Natural killer cell (primary cell): ENCODE results near the gene MTCH2. TPM values are rescaled to one million over a fixed set of nuclear protein-coding genes. Genes with fewer than 3 reads are reported as not detected.

Source experiments
- ATAC-seq, 3 donors: fragments of 150-1000 bp in 2 of 3; fragments of 200-7000 bp in 1 of 3; cut with Tn5 transposase; 1 replicate in 1 of 3; 2 replicates in 2 of 3; pipeline ENCODE4 v1.10.0; 2021; ENCODE audit warnings: mild to moderate bottlenecking in 2 of 3, moderate library complexity in 2 of 3
- DNase-seq, 2 donors: peaks; one replicate each; pipeline versions ENCODE4 v3.0.0 to v3.0.0-alpha.2; 2013 to 2021; ENCODE audit warnings: mixed read lengths in 1 of 2
- H3K27ac ChIP-seq: one replicate; pipeline ENCODE4 v1.5.1; 2013; ENCODE audit warnings: mild to moderate bottlenecking, low read length
- H3K27me3 ChIP-seq: one replicate; pipeline ENCODE4 v1.6.1; 2013; ENCODE audit warnings: low read length; ENCODE audit not compliant: control insufficient read depth, insufficient read depth
- H3K36me3 ChIP-seq: one replicate; pipeline ENCODE4 v1.6.1; 2013; ENCODE audit warnings: low read length; ENCODE audit not compliant: control insufficient read depth, insufficient read depth
- H3K4me1 ChIP-seq: one replicate; pipeline ENCODE4 v1.6.1; 2013; ENCODE audit warnings: low read length; ENCODE audit not compliant: control insufficient read depth, insufficient read depth
- H3K4me3 ChIP-seq: one replicate; pipeline ENCODE4 v1.5.1; 2013; ENCODE audit warnings: low read length
- H3K9me3 ChIP-seq: one replicate; pipeline ENCODE4 v1.6.1; 2013; ENCODE audit warnings: low read length; ENCODE audit not compliant: control insufficient read depth, insufficient read depth
- H3K27ac Mint-ChIP-seq, 2 donors: one replicate each; pipeline ENCODE4 v1.8.0; 2022; ENCODE audit warnings: mild to moderate bottlenecking in 2 of 2, mixed read lengths in 2 of 2, moderate library complexity in 1 of 2
- H3K27me3 Mint-ChIP-seq, 2 donors: one replicate each; pipeline ENCODE4 v1.8.0; 2022; ENCODE audit warnings: low read depth in 2 of 2, mixed read lengths in 2 of 2
- H3K36me3 Mint-ChIP-seq: one replicate; pipeline ENCODE4 v1.8.0; 2022; ENCODE audit warnings: mixed read lengths
- H3K4me1 Mint-ChIP-seq, 2 donors: one replicate each; pipeline ENCODE4 v1.8.0; 2022; ENCODE audit warnings: mixed read lengths in 2 of 2
- H3K4me3 Mint-ChIP-seq: one replicate; pipeline ENCODE4 v1.8.0; 2022; ENCODE audit warnings: mild to moderate bottlenecking, moderate library complexity, mixed read lengths
- H3K9me3 Mint-ChIP-seq, 2 donors: one replicate each; pipeline ENCODE4 v1.8.0; 2022; ENCODE audit warnings: mixed read lengths in 2 of 2
- WGBS: methylation state at CpG from one replicate; pipeline ENCODE4 v1.1.7; 2013; ENCODE audit warnings: missing lambda C conversion rate; ENCODE audit not compliant: insufficient coverage; 5-methylcytosine and 5-hydroxymethylcytosine counted together
- intact Hi-C: fragments of 100-400 bp; cut with micrococcal nuclease; formaldehyde crosslinking; loops from one replicate; pipeline ENCODE4 v1.14.2; 2022
- total RNA-seq, 4 donors: library from RNA; stranded (reverse); fragments of 120-200 nt in 1 of 4; gene quantifications; one replicate each; pipeline versions ENCODE4 v1.2.3 to v1.2.4, GENCODE V29; 2013 to 2022
- TF ChIP-seq, protein P1 (sequence below): fragments of 200-600 bp; IDR thresholded peaks from one replicate; pipeline ENCODE4 v1.8.0; 2022; ENCODE audit warnings: antibody characterized with exemption

Gene MTCH2
- total RNA-seq, 3 donors from 2014 or later (not counting 1 experiment from before 2014, with no cell fraction given), result 25.0 to 32.4 (median 31.4) TPM

DNA sequence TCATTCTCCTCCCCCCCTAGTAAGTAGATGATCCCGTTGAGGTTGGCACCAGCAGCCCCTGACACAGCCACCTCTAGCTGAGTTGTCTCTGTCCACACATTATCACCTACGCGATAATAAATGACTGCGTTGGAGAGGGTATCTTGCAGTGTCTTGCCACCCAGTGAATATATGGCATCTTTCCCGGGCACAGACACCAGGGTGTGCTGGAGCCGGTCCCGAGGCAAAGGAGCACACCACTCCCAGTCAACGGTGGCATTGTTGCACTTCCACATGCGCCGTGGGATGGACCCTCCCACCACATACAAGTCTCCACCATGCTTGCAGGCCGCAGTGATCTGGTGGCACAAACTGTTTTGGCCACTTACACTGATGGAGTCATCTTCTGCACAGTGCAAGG is 69.0 kb downstream of the MTCH2 start:
- Histone ChIP-seq H3K4me1 (peaks cover 11% of the 10 kb centered on the region), H3K9me3 (no peaks in the 10 kb centered on the region), H3K27ac (no peak overlapping the region), H3K27me3 (no peaks in the 10 kb centered on the region), H3K4me3 (no peak overlapping the region), H3K36me3 (peaks cover 41% of the 10 kb centered on the region)
- no peaks in the 10 kb centered on the region for H3K36me3 Mint-ChIP-seq
- TF ChIP-seq, protein P1, sequence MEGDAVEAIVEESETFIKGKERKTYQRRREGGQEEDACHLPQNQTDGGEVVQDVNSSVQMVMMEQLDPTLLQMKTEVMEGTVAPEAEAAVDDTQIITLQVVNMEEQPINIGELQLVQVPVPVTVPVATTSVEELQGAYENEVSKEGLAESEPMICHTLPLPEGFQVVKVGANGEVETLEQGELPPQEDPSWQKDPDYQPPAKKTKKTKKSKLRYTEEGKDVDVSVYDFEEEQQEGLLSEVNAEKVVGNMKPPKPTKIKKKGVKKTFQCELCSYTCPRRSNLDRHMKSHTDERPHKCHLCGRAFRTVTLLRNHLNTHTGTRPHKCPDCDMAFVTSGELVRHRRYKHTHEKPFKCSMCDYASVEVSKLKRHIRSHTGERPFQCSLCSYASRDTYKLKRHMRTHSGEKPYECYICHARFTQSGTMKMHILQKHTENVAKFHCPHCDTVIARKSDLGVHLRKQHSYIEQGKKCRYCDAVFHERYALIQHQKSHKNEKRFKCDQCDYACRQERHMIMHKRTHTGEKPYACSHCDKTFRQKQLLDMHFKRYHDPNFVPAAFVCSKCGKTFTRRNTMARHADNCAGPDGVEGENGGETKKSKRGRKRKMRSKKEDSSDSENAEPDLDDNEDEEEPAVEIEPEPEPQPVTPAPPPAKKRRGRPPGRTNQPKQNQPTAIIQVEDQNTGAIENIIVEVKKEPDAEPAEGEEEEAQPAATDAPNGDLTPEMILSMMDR, result no peak
- ATAC-seq, result no peak
- peaks cover 20 to 23% of the 10 kb centered on the region in 2 donors for H3K4me1 Mint-ChIP-seq
- DNase-seq, result no peak
- H3K27me3 Mint-ChIP-seq, result no peaks in the 10 kb centered on the region
- no peak overlapping the region for H3K4me3 Mint-ChIP-seq
- intact Hi-C loops, result no loop called here
- H3K27ac Mint-ChIP-seq, result no peak overlapping the region
- WGBS, result 98% methylated on average over 11 of the region's 11 CpGs
- no peaks in the 10 kb centered on the region for H3K9me3 Mint-ChIP-seq

DNA sequence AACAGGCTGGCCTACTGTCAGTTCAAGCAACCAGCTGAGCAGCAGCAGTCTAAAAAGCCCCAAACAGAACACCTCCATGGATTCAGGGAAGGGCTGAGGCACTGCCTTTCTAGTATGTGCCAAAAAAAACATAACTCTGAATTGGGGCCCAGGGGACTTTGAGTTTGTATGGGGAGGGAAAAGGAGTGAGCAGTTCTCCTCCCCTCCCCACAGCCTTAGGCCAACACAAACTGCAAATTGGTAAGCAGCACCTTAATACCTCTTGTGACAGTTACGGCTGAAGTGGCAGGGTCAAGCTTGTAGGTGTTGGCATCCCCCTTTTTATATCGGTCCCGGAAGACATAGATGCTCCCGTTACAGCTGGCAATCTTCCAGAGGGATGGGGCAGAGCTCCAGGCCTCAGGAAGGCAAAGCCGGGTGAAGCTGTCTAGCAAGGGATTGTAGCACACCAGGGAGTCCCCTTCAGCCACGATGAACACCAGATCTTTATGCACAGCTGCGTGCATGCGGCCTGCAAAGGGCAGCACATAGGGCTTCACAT is 69.6 kb downstream of the MTCH2 start:
- WGBS, result 95% methylated on average over 8 of the region's 8 CpGs
- Histone ChIP-seq H3K36me3 (peaks cover 41% of the 10 kb centered on the region), H3K27ac (no peak overlapping the region), H3K27me3 (no peaks in the 10 kb centered on the region), H3K4me1 (peaks cover 6% of the 10 kb centered on the region), H3K9me3 (no peaks in the 10 kb centered on the region), H3K4me3 (no peak overlapping the region)
- Mint-ChIP-seq H3K9me3 (no peaks in the 10 kb centered on the region), H3K36me3 (no peaks in the 10 kb centered on the region), H3K27ac (no peak overlapping the region), H3K4me1 (peaks cover 14 to 20% of the 10 kb centered on the region in 2 donors), H3K4me3 (no peak overlapping the region), H3K27me3 (no peaks in the 10 kb centered on the region)
- no peak for ATAC-seq
- DNase-seq, result no peak
- intact Hi-C loops, result no loop called here
- TF ChIP-seq, protein P1, result no peak

DNA sequence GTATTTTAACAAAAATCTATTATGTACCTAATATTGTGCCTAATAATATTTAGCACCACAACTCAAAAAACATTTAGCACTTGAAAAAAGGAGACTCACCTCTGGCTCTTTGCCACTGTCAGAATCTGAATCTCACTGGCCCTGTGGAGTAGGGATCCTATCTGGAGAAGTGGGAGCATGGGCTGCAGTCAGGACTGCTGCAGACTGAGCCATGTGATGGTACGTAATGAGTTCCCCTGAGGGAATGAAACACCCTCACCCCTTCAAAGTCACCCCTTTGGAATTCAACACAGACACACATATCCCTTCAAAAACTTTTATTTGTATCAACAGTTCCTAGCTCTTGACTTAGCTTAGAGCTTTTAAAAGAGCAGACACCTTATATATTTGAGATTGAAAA is 70.5 kb downstream of the MTCH2 start:
- no peaks in the 10 kb centered on the region for H3K36me3 Mint-ChIP-seq
- peaks cover 6 to 14% of the 10 kb centered on the region in 2 donors for H3K4me1 Mint-ChIP-seq
- H3K27ac Mint-ChIP-seq, result no peak overlapping the region
- H3K4me3 Mint-ChIP-seq, result no peak overlapping the region
- intact Hi-C loops, result no loop called here
- H3K9me3 ChIP-seq, result no peaks in the 10 kb centered on the region
- H3K4me1 ChIP-seq, result no peaks in the 10 kb centered on the region
- no peaks in the 10 kb centered on the region for H3K27me3 Mint-ChIP-seq
- WGBS, result 100% methylated on average over 1 of the region's 1 CpG
- H3K9me3 Mint-ChIP-seq, result no peaks in the 10 kb centered on the region
- H3K36me3 ChIP-seq, result peaks cover 41% of the 10 kb centered on the region
- TF ChIP-seq, protein P1, result no peak
- no peaks in the 10 kb centered on the region for H3K27me3 ChIP-seq
- no peak for ATAC-seq
- no peak overlapping the region for H3K27ac ChIP-seq
- H3K4me3 ChIP-seq, result no peak overlapping the region
- no peak for DNase-seq

DNA sequence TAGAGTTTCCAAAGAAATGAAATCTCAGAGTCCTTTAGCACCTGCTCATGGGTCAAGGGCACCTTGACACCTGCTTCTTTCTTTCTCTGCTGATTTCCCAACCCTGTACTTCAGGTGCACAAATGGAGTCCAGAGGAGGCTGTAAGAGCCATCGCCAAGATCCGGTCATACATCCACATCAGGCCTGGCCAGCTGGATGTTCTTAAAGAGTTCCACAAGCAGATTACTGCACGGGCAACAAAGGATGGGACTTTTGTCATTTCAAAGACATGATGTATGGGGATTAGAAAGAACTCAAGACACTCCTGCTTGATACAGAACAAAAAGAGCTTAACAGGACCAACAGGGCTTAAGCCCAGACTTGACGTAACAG is 71.0 kb downstream of the MTCH2 start:
- H3K27ac Mint-ChIP-seq, result peak overlapping the region in 1 of 2 donors; percentile 11
- H3K4me3 ChIP-seq, result no peak overlapping the region
- H3K4me1 Mint-ChIP-seq, result peaks cover 10 to 16% of the 10 kb centered on the region in 2 donors
- H3K9me3 ChIP-seq, result no peaks in the 10 kb centered on the region
- H3K4me1 ChIP-seq, result peaks cover 2% of the 10 kb centered on the region
- no peak overlapping the region for H3K4me3 Mint-ChIP-seq
- ATAC-seq (no peak), DNase-seq (no peak)
- intact Hi-C loops, result no loop called here
- H3K27me3 Mint-ChIP-seq, result no peaks in the 10 kb centered on the region
- TF ChIP-seq, protein P1, result no peak
- H3K27ac ChIP-seq, result no peak overlapping the region
- H3K9me3 Mint-ChIP-seq, result no peaks in the 10 kb centered on the region
- H3K36me3 ChIP-seq, result peaks cover 41% of the 10 kb centered on the region
- H3K27me3 ChIP-seq, result no peaks in the 10 kb centered on the region
- 97% methylated on average over 4 of the region's 4 CpGs for WGBS
- no peaks in the 10 kb centered on the region for H3K36me3 Mint-ChIP-seq
